ENCODE measurements around the gene TMTC1. TPM values are rescaled to one million over a fixed set of nuclear protein-coding genes. Genes with fewer than 3 reads are reported as not detected.

The TMTC1 gene
- total and polyA plus RNA-seq, 2 of the 8 experiments (the other 6 are each of a cell fraction or from before 2014, with no cell fraction given): 15.4 to 20.8 TPM

- Histone ChIP-seq H3K4ac (replicated peaks; ENCODE audit: insufficient read length, low read depth, low read length) (no peak overlapping the region), H2AK5ac (ENCODE audit: low read depth, low read length) (no peak overlapping the region), H2BK15ac (ENCODE audit: low read length) (no peak overlapping the region), H3K18ac (ENCODE audit: extremely low read depth, low read length) (no peak overlapping the region), H3K9me3 (ENCODE audit: insufficient read depth in 2 of 2, low read depth in 1 of 2, low read length in 1 of 2) (no peaks in the 10 kb centered on the region), H3K27me3 (replicated peaks in 1 of 4; ENCODE audit: control insufficient read depth in 3 of 4, extremely low read depth in 1 of 4, insufficient read depth in 3 of 4, low read length in 3 of 4) (no peaks in the 10 kb centered on the region), H4K20me1 (replicated peaks in 1 of 2; ENCODE audit: control insufficient read depth in 1 of 2, insufficient read depth in 2 of 2, low read length in 2 of 2) (no peaks in the 10 kb centered on the region), H4K8ac (ENCODE audit: extremely low read depth, insufficient read depth, low read length) (no peak overlapping the region), H2BK5ac (ENCODE audit: low read depth, low read length) (no peak overlapping the region), H3K56ac (replicated peaks; ENCODE audit: insufficient read length, low read depth, low read length) (no peak overlapping the region), H3K79me2 (ENCODE audit: control insufficient read depth in 1 of 2, insufficient read depth in 2 of 2, low read length in 2 of 2) (no peaks in the 10 kb centered on the region), H4K5ac (ENCODE audit: insufficient read length, low read depth, low read length) (no peak overlapping the region), H3K36me3 (ENCODE audit: control insufficient read depth in 2 of 4, insufficient read depth in 4 of 4, low read length in 3 of 4) (no peaks in the 10 kb centered on the region), H3K27ac (ENCODE audit: low read depth, low read length) (no peak overlapping the region), H3K4me1 (replicated peaks in 1 of 4; ENCODE audit: control insufficient read depth in 3 of 4, insufficient read depth in 4 of 4, low read length in 3 of 4) (no peaks in the 10 kb centered on the region), H3K4me3 (ENCODE audit: extremely low read depth in 1 of 4, insufficient read depth in 2 of 4, low read depth in 3 of 4, low read length in 4 of 4) (no peak overlapping the region), H4K91ac (replicated peaks; ENCODE audit: insufficient read length, low read length) (no peak overlapping the region), H3K79me1 (ENCODE audit: low read depth, low read length) (no peaks in the 10 kb centered on the region), H2BK20ac (ENCODE audit: low read length) (no peak overlapping the region), H2AFZ (ENCODE audit: low read length) (no peak overlapping the region), H2BK12ac (ENCODE audit: low read depth, low read length) (no peak overlapping the region), H3K14ac (ENCODE audit: insufficient read length) (no peak overlapping the region), H3K9ac (replicated peaks in 1 of 4; ENCODE audit: extremely low read depth in 1 of 4, low read depth in 3 of 4, low read length in 3 of 4) (no peak overlapping the region), H3K4me2 (ENCODE audit: insufficient read depth in 1 of 2, low read depth in 2 of 2, low read length in 2 of 2) (no peak overlapping the region), H3K23me2 (ENCODE audit: low read depth, low read length) (no peaks in the 10 kb centered on the region), H2BK120ac (replicated peaks; ENCODE audit: low read depth, low read length) (no peak overlapping the region), H3K23ac (ENCODE audit: insufficient read length) (no peak overlapping the region)
- DNase-seq (ENCODE audit: low read depth in 1 of 2, low spot score in 2 of 2) (no peak), FAIRE-seq (no peak)
- CTCF ChIA-PET (ENCODE audit: partially characterized antibody): no interaction called here
- POLR2A ChIA-PET (ENCODE audit: partially characterized antibody): no interaction called here
- WGBS, 2 experiments (ENCODE audit: extremely low coverage in 1 of 2, insufficient coverage in 1 of 2, insufficient read length in 1 of 2, insufficient replicate concordance in 2 of 2, low coverage in 1 of 2, low lambda C conversion rate in 2 of 2, missing lambda C conversion rate in 1 of 2): 97% methylated on average over 2 of the region's 2 CpGs; no CpG with 5 or more reads in 1 of the 2 experiments
- TF ChIP-seq SIRT6 (IDR thresholded peaks at IDR 0.05; ENCODE audit: low read length): no peak
- no peak for TF ChIP-seq EGR1 (IDR thresholded peaks at IDR 0.05; ENCODE audit: borderline replicate concordance, low read depth, low read length)
- no peak for TF ChIP-seq POU5F1 (IDR thresholded peaks at IDR 0.05; ENCODE audit: low read depth, low read length)
- no peak for TF ChIP-seq SUZ12 (IDR thresholded peaks at IDR 0.05; ENCODE audit: low read length)
- no peak for TF ChIP-seq USF2 (IDR thresholded peaks at IDR 0.05; ENCODE audit: low read length)
- TF ChIP-seq TBP (IDR thresholded peaks at IDR 0.05; ENCODE audit: low read depth, low read length): no peak
- no peak for TF ChIP-seq TCF12 (IDR thresholded peaks at IDR 0.05; ENCODE audit: low read depth, low read length)
- TF ChIP-seq CREB1 (IDR thresholded peaks at IDR 0.05): no peak
- no peak for TF ChIP-seq CEBPB (IDR thresholded peaks at IDR 0.05; ENCODE audit: low read depth, low read length)
- no peak for TF ChIP-seq POLR2A (IDR thresholded peaks at IDR 0.05; ENCODE audit: control extremely low read depth in 1 of 2, low read depth in 2 of 2, low read length in 2 of 2)
- no peak for TF ChIP-seq BCL11A (IDR thresholded peaks at IDR 0.05; ENCODE audit: low read depth in 2 of 2, low read length in 2 of 2)
- no peak for TF ChIP-seq PHF8 (conservative IDR thresholded peaks at IDR 0.05; ENCODE audit: low read depth, low read length)
- TF ChIP-seq KDM1A (IDR thresholded peaks at IDR 0.05; ENCODE audit: borderline replicate concordance, low read length): no peak
- TF ChIP-seq SP1 (IDR thresholded peaks at IDR 0.05; ENCODE audit: low read depth, low read length): no peak
- no peak for TF ChIP-seq TAF7 (optimal IDR thresholded peaks at IDR 0.05; ENCODE audit: borderline replicate concordance, low read depth, low read length)
- TF ChIP-seq CBX8 (IDR thresholded peaks at IDR 0.05; ENCODE audit: borderline replicate concordance, low read depth, low read length): no peak
Measured at GRCh38 chr12:29460082-29460481, 323.7 kb downstream of the TMTC1 start.
